HG02970 (cell line): ENCODE measurements around the gene NR5A1.

Experiments
- ATAC-seq: cut with Tn5 transposase; IDR thresholded peaks from one replicate; pipeline ENCODE4 v1.9.1; 2021; ENCODE audit warnings: mild to moderate bottlenecking, moderate library complexity, moderate number of reproducible peaks; ENCODE audit not compliant: unreplicated experiment, low FRiP score

Gene NR5A1

DNA sequence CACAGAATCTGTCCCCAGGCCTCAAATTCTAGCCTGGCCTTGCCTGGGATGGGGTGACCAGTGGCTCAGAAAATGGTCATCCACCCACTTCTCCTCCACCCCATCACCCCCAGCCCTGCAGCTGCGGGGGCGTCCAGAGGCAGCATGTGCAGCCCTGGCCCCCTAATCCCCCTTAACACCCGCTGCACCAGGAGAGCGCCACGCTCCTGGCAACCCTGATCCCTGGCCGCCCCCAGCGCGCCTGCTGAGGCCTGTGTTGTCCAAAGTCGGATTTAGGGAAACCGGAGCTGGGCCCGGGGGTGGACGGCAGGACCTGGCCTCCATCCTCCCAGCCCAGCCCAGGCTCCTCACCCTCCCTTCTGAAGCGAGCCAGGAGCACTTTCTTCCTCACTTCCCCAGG, 22.0 kb downstream of the NR5A1 start:
- ATAC-seq = no peak

DNA sequence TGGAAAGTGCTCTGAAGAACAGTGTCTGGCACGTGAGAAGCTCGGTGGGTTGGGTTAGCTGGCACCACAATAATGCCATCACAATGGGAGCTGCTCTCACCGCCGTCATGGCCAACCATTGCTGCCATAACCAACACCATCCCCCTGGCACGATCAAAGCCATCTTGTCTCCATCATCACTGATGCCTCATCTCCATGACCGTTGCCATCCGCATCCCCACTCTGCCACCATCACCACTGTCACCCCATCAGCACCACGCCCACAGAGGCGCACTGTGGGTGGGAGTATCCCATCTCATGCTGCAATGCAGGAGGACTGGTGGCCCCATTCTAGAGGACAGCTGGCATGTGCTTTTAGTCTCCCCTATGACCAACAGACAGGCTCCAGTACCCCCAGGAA, 23.7 kb downstream of the NR5A1 start:
- no peak for ATAC-seq

DNA sequence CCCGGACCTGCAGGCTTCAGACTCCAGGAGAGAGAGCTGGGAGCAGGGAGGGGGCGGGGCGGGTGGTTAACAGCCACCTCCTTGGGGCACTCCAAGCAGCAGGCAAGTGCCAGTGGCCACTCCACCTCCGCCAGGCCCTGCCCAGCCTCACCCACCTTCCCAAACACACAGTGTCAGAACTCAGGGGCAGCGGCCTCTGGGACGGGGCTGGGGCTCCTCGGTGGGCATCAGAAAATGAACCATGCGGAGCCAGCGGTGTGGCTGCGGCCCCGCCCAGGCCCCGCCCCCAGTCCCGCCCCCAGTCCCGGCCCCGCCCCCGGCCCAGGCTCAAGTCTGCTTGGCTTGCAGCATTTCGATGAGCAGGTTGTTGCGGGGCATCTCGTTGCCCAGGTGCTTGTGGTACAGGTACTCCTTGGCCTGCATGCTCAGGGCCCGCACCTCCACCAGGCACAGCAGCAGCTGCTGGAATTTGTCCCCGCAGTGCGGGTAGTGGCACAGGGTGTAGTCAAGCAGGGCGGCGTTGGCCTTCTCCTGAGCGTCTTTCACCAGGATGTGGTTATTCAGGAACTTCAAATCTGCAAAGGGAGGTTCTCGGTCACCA, 24.7 kb downstream of the NR5A1 start:
- ATAC-seq = no peak

DNA sequence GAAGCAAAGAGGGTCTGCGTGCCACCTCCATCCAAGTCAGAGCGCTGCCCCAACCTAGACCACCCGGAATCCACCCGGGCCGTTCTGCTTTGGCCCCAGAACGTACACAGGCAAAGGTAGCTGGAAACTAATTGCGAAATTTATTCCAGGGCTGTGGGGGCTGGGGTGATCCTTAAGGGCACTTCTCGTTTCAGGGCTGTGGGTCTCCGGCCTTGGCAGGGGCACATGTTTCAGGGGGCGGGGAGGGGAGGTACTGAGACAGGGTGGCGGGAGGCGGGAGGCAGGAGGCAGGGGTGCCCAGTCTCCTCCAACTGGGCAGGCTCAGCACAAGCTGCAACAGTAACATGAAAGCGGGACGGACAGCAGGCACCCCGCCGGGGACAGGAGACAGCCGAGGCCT, 26.1 kb downstream of the NR5A1 start:
- ATAC-seq = no peak

DNA sequence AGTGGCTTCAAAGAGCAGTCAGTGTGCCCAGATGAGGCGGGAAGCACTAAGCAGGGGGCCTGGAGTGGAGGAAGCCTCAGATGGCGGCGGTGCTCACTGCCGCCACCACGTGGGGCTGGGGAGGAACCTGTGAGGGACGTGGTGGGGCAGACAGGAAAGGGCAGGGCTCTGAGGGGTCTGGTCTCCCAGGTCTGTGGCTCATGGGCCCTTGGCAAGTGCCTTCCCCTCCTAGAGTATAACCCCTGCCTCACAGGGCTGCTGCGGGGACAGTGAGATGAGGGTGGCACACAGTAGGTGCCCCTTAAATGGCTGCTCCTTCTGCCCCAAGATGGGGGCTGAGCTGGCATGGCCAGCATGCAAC, 26.6 kb downstream of the NR5A1 start:
- ATAC-seq = no peak

DNA sequence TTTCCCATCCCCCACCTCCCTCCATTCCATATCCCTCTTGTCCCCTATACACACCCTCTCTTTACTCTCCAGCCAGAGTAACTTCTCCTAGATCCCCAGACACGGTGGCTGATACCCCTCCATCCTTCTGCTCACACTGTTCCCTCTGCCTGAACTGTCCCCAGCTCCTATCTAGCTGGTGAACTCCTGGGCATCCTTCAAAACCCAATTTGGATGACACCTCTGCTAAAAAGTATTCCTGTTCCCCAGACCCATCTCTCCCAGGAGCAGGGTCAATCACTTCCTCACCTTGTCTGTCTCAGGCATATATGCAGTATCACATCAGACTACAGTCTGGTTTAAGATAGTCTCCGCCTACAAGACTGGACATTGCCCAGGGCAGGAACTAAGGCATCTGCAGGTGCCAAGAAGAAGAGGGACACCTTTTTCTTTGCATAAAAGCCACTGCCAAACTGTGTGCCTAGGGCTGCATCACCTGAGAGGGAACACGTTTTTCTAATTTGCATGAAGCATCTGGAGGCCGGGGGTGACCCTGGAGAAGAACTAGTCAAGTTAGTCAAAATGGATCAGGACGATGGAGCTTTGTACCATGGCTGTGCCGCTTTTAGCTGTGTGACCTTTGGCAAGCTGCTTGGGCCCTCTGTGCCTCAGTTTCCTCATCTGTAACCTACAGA, 27.1 kb downstream of the NR5A1 start:
- ATAC-seq = no peak

DNA sequence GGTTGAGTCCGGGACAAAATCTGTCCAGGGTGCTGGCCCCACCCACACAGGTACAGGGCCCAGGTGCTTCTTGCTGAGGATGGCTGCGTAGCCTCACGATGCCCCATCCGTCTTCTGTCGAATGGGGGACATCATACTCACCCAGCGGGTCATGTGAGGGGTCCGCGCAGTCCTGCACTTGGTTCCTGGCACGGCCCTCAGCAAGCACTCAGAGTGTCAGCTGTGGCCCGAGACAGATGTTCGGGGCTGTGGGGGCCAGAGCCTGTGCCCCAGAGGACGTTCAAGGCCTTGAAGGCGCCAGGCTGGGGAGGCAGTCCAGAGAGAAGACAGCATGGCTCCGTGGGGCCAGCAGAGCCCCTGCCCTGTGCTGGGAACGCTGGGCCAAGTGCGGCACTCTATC, 27.8 kb downstream of the NR5A1 start:
- ATAC-seq = no peak

DNA sequence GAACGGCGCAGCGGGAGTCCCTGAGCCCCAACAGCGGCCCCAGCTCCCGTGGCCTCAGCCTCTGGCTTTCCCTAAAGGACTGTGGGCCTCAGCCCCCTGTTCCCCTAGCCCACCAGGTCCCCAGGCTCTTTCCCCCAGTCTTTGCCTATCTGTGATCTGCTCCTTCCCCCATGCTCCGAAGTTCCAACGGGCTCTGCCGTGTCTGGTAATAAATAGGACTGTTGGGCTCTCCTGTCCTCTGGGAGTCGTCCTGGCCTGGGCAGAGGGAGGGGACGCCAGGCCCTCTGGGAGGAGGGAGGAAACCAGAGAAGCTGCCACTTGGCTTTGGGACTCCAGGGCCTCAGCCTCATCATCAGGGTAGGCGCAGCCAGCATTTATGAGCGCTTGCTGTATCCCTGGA, 28.8 kb downstream of the NR5A1 start:
- ATAC-seq = no peak

DNA sequence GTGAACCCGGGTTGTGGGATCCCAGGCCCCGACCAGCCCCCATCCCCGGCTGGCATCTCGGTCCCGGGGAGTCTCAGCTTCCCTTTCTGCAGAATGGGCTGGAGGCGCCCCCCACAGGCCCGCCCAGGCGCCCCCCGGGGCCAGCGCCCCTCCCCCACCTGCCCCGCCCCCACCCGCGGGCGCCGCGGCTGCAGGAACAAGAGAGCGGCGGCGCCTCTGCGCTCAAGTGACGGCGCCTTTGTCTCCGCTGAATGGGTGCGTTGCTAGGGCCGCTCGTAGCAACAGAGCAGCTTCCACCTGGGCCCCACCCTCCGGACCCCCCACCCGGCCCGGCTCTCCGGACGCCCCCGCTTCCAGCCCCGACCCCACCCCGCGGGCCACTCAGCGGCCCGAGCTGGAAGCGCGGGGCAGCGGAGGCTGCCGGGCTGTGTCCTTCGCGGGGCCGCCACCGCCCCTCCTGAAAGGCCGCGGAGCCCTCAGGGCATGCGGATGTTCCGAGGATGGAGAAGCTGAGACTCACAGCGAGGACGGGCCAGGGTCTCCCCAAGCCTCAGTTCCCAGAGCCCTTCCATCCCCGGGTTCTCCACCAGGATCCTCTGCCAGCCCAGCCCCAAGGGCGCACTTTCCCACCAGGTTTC, 29.4 kb downstream of the NR5A1 start:
- ATAC-seq = no peak

DNA sequence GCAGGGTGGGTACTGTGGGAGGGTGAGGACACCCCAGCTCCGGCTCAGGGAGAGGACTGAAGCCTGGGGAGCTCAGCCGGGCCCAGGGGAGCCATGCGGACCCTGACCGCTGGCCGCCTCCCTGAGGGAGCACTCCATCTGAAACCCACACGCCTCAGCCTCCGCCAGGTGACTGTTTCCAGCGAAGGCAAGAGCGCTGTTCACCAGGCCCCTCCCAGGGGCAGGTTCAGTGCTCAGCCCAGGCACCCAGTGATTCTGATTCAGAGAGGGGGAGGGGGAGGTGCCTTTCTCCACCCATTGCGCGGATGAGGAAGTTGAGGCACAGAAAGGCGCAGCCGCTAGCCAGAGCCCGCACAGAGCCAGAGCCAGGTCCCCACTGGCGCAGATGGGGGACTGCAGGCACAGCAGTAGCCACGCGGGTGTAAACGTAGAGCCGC, 30.0 kb downstream of the NR5A1 start:
- ATAC-seq = no peak

DNA sequence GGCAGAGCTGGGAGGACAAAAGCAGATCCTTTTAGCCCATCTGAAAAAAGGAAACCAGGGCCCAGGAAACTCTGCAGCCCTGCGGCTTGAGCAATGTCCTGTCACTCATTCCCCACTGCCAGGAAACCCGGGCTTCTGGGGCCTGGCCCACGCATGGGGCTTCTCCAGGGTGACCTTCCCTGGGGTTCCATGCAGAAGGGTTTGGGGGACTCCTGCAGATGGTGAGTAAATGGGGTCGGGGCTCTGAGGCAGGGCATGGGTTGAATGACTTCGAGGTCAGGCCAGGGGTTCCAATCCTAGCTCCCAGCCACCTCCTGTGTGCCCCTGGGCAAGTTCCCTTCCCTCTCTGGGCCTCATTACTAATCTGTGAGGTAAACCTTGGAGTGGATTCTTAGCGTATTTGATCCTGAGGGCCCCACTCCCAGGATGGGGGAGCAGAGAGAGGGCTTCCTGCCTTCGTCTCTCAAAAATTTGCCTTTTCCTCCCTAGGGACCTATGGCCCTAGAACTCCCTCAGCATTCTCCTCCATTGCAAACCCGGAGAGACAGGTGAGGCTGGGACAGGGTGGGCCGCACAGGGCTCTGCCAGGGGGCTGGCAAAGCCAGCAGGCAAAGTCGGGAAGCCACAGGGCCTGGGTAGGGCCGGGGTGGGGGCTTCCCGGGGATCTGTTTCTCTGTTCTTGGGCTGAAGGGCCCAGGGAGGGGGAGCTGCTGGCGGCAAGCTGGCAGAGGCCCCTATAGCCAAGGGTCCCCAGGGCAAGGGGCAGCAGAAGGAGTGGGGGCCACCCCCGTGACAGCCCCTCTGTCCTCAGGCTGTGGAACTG, 31.1 kb downstream of the NR5A1 start:
- no peak for ATAC-seq

DNA sequence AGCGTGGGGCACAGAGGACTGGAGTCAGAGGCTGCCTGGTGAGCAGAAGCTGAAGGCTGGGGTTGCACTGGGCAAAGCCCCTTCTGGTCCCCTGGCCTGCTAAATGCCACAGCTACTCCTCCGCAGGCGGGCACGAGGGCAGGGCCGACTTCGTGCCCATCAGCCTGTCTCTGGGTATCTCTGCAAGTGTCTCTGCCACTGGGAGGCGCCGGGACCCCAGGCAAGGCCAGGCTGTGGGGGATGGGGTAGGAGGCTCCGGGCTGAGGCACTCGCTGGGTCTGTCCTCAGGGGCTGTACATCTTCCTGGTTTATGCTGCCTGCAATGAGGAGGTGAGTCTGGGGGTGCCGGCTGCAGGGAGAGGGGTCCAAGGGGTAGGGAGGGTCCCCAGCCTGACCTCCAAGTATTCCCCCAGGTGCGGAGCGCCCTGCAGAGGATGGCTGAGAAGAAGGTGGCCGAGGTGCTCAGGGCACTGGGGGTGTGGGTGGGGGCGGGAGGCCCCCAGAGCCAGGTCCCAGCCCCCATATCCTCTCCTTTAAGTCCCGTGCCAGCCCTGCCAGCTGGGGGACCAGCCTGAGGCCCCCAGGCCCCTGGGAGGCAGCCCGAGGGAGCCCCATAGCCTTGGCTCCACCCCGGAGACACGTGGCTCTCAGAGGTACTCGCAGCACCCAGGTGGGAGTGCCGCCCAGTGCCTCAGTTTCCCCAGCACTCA, 31.9 kb downstream of the NR5A1 start:
- ATAC-seq = no peak

DNA sequence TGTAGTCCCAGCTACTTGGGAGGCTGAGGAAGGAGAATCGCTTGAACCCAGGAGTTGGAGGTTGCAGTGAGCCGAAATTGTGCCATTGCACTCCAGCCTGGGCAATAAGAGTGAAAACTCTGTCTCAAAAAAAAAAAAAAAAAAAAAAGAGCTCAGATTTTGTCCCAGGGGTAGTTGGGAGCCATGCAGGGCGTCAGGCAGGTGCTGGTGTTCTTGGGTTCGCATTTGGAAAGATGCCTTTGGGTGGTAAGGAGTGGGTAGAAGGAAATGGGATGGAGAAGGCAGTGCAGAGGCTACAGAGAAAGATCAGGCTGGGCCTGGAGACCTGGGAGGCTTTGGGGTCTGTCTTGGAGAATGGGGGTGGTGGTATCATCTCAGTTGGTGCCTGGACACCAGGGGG, 33.0 kb downstream of the NR5A1 start:
- ATAC-seq = no peak

DNA sequence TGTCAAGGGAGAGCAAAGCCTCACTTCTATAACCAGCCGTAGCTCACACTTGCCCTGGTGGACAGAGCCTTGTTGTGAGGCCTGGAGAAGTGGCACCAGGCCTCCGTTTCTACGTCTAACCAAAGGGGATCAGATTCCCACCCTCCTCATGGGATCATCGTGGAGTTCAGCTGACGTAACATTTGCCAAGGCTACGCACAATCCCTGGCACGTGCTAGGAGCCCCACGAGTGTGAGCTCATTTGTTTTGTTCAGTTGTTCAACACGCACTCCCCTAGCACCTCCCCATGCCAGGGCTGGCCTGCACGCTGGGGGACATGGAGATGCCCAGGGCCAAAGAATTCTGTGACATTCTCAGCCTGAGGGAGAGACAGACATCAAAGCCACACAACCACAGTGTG, 33.9 kb downstream of the NR5A1 start:
- no peak for ATAC-seq

DNA sequence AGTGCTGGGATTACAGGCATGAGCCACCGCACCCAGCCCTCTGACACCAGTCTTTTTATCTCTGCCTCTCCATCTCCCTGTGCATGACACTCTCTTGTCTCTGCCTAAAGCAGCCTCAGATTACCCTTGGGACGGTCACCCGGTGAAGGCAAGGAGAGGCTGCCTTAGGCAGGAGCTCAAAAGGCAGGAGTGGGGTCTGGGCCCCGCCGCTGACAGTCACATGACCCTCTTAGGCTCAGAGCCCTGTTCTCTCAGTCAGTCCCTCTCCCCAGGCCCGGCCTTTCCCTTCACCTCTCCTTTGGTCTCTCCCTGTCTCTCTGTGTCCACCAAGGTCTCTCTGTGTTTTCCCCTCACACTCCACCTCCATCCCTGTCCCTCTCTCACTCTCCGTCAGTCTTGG, 34.4 kb downstream of the NR5A1 start:
- no peak for ATAC-seq

DNA sequence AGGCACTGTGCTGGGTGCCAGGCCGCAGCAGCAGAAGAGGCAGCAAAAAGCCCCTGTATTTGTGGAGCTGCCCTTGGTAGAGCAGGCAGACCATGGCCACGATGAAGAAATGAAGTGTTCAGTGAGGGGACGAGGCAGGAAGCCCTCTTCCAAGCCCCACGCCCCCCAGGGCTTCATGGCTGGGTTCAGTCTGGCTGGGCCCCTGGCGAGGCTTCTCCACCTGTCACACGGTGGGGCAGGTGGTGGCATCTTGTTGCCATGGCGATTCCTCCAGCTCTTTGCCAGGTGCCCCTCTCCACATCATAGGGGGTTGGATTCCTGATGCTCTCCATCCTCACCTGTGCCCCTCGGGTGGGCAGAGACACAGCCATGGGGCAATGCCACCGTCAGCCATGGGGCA, 35.4 kb downstream of the NR5A1 start:
- no peak for ATAC-seq

DNA sequence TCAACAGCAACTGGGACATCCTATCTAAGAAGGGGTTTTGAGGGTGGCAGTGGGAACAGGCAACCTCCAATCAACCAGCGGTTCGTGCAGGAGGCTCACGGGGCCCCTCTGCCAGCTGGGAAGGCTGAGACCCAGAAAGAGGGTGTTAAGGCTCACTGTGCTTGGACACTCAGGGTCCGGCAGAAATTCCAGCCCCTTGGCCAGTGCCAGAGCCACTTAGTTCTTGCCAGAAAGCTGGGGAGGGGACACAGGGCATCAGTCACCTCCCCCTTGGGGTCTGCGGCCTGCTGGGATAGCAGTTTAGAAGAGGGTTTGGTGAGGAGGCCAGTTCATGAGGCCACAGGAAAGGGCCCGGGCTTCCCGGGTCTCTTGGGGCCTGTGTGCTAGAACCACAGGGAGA, 36.5 kb downstream of the NR5A1 start:
- no peak for ATAC-seq

DNA sequence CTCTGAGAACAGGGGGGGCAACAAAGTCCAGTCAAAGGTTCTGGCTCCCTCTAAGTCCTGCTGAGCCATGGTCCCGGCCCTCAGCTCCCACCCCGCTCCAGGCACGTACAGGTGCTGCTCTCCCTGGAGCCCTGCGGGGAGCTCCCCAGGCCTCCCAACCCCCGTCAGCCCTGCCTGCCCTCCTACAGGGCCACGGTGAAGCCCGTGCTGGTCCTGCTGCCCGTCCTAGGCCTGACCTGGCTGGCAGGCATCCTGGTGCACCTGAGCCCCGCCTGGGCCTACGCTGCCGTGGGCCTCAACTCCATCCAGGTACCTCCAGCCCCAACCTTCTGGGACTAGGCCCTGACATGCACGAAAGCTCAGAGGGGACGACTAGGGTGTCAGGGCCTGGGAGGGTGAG, 36.9 kb downstream of the NR5A1 start:
- no peak for ATAC-seq

DNA sequence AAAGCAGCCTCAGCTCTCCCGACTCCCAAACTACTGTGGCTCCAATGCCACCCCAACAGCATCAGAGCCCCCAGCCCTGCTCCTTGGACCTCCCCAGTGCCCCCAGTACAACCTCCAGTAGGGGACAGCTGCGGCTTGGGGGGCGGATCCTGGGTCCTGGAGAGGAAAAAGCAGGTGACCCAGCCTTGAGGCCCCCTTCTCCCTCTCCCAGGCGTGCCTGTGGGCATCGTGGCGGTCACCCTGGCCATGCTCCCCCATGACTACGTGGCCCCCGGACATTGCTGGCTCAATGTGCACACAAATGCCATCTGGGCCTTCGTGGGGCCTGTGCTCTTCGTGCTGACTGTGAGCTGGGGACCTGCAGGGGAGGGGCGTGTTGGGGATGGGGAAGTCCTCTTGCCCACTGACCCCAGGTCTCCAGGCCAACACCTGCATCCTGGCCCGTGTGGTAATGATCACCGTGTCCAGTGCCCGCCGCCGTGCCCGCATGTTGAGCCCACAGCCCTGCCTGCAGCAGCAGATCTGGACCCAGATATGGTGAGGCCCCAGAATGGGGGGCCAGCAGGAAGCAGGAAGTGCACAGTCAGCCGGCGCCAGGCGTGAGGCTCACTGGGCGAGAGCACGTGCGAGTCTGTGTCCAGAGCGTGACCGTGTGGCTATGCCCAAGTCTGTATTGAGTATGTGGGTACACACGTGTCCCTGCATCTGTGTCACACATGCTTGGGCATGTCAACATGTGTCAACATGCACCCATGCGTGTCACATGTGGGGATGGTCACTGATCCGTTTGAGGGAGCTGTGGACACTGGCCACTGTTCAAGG, 38.0 kb downstream of the NR5A1 start:
- no peak for ATAC-seq
